ENCODE measurements around the gene RABGAP1L.
"Not testable (repeated sequence)": the region's sequence is repeated elsewhere in the genome, so short reads cannot be mapped to it uniquely, and the experiment has no call there.

The RABGAP1L gene

GRCh38 chr1:174156437-174156836 lies 2.9 kb upstream of the RABGAP1L start:
- no peak for DNase-seq

GRCh38 chr1:174157157-174157806 lies 2.0 kb upstream of the RABGAP1L start:
- DNase-seq, result no peak

GRCh38 chr1:174158767-174159251 lies 511 bp upstream of the RABGAP1L start:
- DNase-seq, result no peak

GRCh38 chr1:174160109-174160473 lies 771 bp downstream of the RABGAP1L start:
- DNase-seq, result no peak

GRCh38 chr1:174160603-174161002 lies 1.3 kb downstream of the RABGAP1L start:
- no peak for DNase-seq

GRCh38 chr1:174161813-174162212 lies 2.5 kb downstream of the RABGAP1L start:
- DNase-seq, result no peak

- DNase-seq, result no peak
Measured at GRCh38 chr1:174164826-174165225, 5.5 kb downstream of the RABGAP1L start.

- no peak for DNase-seq
Measured at GRCh38 chr1:174165471-174166137, 6.3 kb downstream of the RABGAP1L start.

GRCh38 chr1:174166530-174167264 lies 7.4 kb downstream of the RABGAP1L start:
- no peak for DNase-seq

GRCh38 chr1:174167265-174167803 lies 8.0 kb downstream of the RABGAP1L start:
- DNase-seq, result no peak

- DNase-seq, result no peak
Measured at GRCh38 chr1:174169342-174169741, 10.0 kb downstream of the RABGAP1L start.

GRCh38 chr1:174171073-174171472 lies 11.8 kb downstream of the RABGAP1L start:
- DNase-seq, result no peak

- no peak for DNase-seq
Measured at GRCh38 chr1:174174461-174175329, 15.4 kb downstream of the RABGAP1L start.

GRCh38 chr1:174178459-174178858 lies 19.1 kb downstream of the RABGAP1L start:
- not testable (repeated sequence) for DNase-seq

GRCh38 chr1:174189428-174190062 lies 30.2 kb downstream of the RABGAP1L start:
- no peak for DNase-seq

GRCh38 chr1:174190691-174191199 lies 31.4 kb downstream of the RABGAP1L start:
- no peak for DNase-seq

- DNase-seq, result no peak
Measured at GRCh38 chr1:174191349-174191862, 32.1 kb downstream of the RABGAP1L start.

- no peak for DNase-seq
Measured at GRCh38 chr1:174194461-174194860, 35.1 kb downstream of the RABGAP1L start.

GRCh38 chr1:174197088-174197487 lies 37.8 kb downstream of the RABGAP1L start:
- no peak for DNase-seq

- no peak for DNase-seq
Measured at GRCh38 chr1:174197547-174197946, 38.2 kb downstream of the RABGAP1L start.

GRCh38 chr1:174198202-174198601 lies 38.9 kb downstream of the RABGAP1L start:
- no peak for DNase-seq

- no peak for DNase-seq
Measured at GRCh38 chr1:174200746-174201145, 41.4 kb downstream of the RABGAP1L start.
